HepG2 (cell line): Measurements from ENCODE around the gene VPS52. TPM values are rescaled to one million over a fixed set of nuclear protein-coding genes. Genes with fewer than 3 reads are reported as not detected.
A peak's percentile ranks its signal among the peaks of the same experiment; 100 is the strongest.

ENCODE experiments used
- CSRNP2 ChIP-seq: sonication (generic); formaldehyde crosslinking; conservative IDR thresholded peaks from 2 replicates; pipeline ENCODE4 v1.8.0; 2022; ENCODE audit warnings: low read depth, missing genetic modification reagents
- DPF2 ChIP-seq: sonication (generic); formaldehyde crosslinking; IDR thresholded peaks from 2 replicates; pipeline ENCODE4 v1.4.0; 2020; ENCODE audit warnings: mild to moderate bottlenecking, low read depth, missing genetic modification reagents, borderline replicate concordance
- HINFP ChIP-seq: sonication (generic); formaldehyde crosslinking; IDR thresholded peaks from 2 replicates; pipeline ENCODE4 v1.4.0; 2020; ENCODE audit warnings: low read depth, mild to moderate bottlenecking, missing genetic modification reagents
- KDM6A ChIP-seq: IDR thresholded peaks from 2 replicates; pipeline ENCODE4 v1.6.1; 2016; ENCODE audit warnings: low read depth
- KLF12 ChIP-seq: sonication (generic); formaldehyde crosslinking; IDR thresholded peaks from 2 replicates; pipeline ENCODE4 v1.4.0; 2020; ENCODE audit warnings: missing genetic modification reagents, borderline replicate concordance
- MED13 ChIP-seq: sonication (generic); formaldehyde crosslinking; IDR thresholded peaks from 2 replicates; pipeline ENCODE4 v1.5.0; 2020; ENCODE audit warnings: missing genetic modification reagents
- MXD4 ChIP-seq: IDR thresholded peaks from 2 replicates; pipeline ENCODE4 v1.6.1; 2016; ENCODE audit warnings: mild to moderate bottlenecking, missing biosample characterization, missing genetic modification reagents
- PHB2 ChIP-seq: fragments of 450-650 bp; IDR thresholded peaks from 2 replicates; pipeline ENCODE4 v1.6.1; 2018; ENCODE audit not compliant: partially characterized antibody
- POGK ChIP-seq: sonication (generic); formaldehyde crosslinking; conservative IDR thresholded peaks from 2 replicates; pipeline ENCODE4 v1.8.0; 2022; ENCODE audit warnings: mild to moderate bottlenecking, moderate library complexity, missing genetic modification reagents
- RFXAP ChIP-seq: sonication (generic); formaldehyde crosslinking; IDR thresholded peaks from 2 replicates; pipeline ENCODE4 v1.4.0; 2020; ENCODE audit warnings: missing genetic modification reagents, borderline replicate concordance
- SIX1 ChIP-seq: sonication (generic); formaldehyde crosslinking; IDR thresholded peaks from 2 replicates; pipeline ENCODE4 v1.4.0; 2020; ENCODE audit warnings: missing genetic modification reagents, borderline replicate concordance
- ZNF460 ChIP-seq: sonication (generic); formaldehyde crosslinking; IDR thresholded peaks from 2 replicates; pipeline ENCODE4 v1.5.1; 2020; ENCODE audit warnings: missing genetic modification reagents, mild to moderate bottlenecking, borderline replicate concordance
- ZNF598 ChIP-seq: sonication (generic); formaldehyde crosslinking; IDR thresholded peaks from 2 replicates; pipeline ENCODE4 v1.5.1; 2020; ENCODE audit warnings: mild to moderate bottlenecking, missing genetic modification reagents, borderline replicate concordance
- ZNF780A ChIP-seq: sonication (generic); formaldehyde crosslinking; IDR thresholded peaks from 2 replicates; pipeline ENCODE4 v1.8.0; 2022; ENCODE audit warnings: mild to moderate bottlenecking, missing genetic modification reagents, moderate library complexity
- polyA plus RNA-seq, 8 experiments: library from polyadenylated mRNA; depleted of rRNA in 3 of 8; stranded (reverse) in 7 of 8; unstranded in 1 of 8; fragments of >200 nt; fragmentation: Illumina TruSeq in 4 of 8; extraction: Trizol in 4 of 8; gene quantifications; 2 replicates each; pipeline versions ENCODE4 v1.2.1 to v1.2.3, GENCODE V29; 2011 to 2016; ENCODE audit warnings: low read depth in 4 of 8, missing spikeins in 1 of 8, mixed read lengths in 1 of 8; ENCODE audit not compliant: insufficient read depth in 1 of 8
- total RNA-seq, 5 experiments: library from RNA; depleted of rRNA; stranded (reverse); fragments of >200 nt; fragmentation: Illumina TruSeq; extraction: Trizol; gene quantifications; 2 replicates each; pipeline ENCODE4 v1.2.3, GENCODE V29; 2016; ENCODE audit warnings: low read depth in 1 of 5
- TF ChIP-seq, protein P1 (sequence below): sonication (generic); formaldehyde crosslinking; IDR thresholded peaks from 2 replicates; pipeline ENCODE4 v1.4.0; 2020; ENCODE audit warnings: missing genetic modification reagents, borderline replicate concordance
- TF ChIP-seq, protein P2 (sequence below): sonication (generic); formaldehyde crosslinking; IDR thresholded peaks from 2 replicates; pipeline ENCODE4 v1.4.0; 2020; ENCODE audit warnings: mild to moderate bottlenecking, missing genetic modification reagents
- TF ChIP-seq, protein P3 (sequence below): sonication (generic); formaldehyde crosslinking; IDR thresholded peaks from 2 replicates; pipeline ENCODE4 v1.5.0; 2020; ENCODE audit warnings: mild to moderate bottlenecking, missing genetic modification reagents

VPS52 gene
- total and polyA plus RNA-seq, 2 of the 13 experiments (the other 11 are each of a cell fraction or from before 2014, with no cell fraction given): 48.9 to 85.5 TPM

GRCh38 chr6:33248932-33249731 lies 22.5 kb downstream of the VPS52 start (continued):
- TF ChIP-seq, protein P1, sequence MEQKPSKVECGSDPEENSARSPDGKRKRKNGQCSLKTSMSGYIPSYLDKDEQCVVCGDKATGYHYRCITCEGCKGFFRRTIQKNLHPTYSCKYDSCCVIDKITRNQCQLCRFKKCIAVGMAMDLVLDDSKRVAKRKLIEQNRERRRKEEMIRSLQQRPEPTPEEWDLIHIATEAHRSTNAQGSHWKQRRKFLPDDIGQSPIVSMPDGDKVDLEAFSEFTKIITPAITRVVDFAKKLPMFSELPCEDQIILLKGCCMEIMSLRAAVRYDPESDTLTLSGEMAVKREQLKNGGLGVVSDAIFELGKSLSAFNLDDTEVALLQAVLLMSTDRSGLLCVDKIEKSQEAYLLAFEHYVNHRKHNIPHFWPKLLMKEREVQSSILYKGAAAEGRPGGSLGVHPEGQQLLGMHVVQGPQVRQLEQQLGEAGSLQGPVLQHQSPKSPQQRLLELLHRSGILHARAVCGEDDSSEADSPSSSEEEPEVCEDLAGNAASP (CRISPR knock-in tag): peak; percentile 100
- peak; percentile 24; the same call in 1 of the 2 replicates for TF ChIP-seq ZNF598 (CRISPR knock-in tag)
- TF ChIP-seq PHB2: no peak
- no peak for TF ChIP-seq KLF12 (CRISPR knock-in tag)
- TF ChIP-seq MED13 (CRISPR knock-in tag): peak; percentile 87
- 0 out of 2 replicates have a peak, but pooled peaks have one; percentile 60 for TF ChIP-seq RFXAP (CRISPR knock-in tag)
- no peak; the same call in none of the 2 replicates for TF ChIP-seq KDM6A (CRISPR knock-in tag)
- TF ChIP-seq ZNF780A (CRISPR knock-in tag): no peak
- 0 out of 2 replicates have a peak, but pooled peaks have one; percentile 28 for TF ChIP-seq DPF2
- peak; percentile 62 for TF ChIP-seq HINFP (CRISPR knock-in tag)
- TF ChIP-seq SIX1 (CRISPR knock-in tag): peak; percentile 58; the same call in 1 of the 2 replicates
- TF ChIP-seq, protein P2, sequence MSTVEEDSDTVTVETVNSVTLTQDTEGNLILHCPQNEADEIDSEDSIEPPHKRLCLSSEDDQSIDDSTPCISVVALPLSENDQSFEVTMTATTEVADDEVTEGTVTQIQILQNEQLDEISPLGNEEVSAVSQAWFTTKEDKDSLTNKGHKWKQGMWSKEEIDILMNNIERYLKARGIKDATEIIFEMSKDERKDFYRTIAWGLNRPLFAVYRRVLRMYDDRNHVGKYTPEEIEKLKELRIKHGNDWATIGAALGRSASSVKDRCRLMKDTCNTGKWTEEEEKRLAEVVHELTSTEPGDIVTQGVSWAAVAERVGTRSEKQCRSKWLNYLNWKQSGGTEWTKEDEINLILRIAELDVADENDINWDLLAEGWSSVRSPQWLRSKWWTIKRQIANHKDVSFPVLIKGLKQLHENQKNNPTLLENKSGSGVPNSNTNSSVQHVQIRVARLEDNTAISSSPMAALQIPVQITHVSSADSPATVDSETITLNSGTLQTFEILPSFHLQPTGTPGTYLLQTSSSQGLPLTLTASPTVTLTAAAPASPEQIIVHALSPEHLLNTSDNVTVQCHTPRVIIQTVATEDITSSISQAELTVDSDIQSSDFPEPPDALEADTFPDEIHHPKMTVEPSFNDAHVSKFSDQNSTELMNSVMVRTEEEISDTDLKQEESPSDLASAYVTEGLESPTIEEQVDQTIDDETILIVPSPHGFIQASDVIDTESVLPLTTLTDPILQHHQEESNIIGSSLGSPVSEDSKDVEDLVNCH (CRISPR knock-in tag): no peak
- TF ChIP-seq CSRNP2 (CRISPR knock-in tag): no peak
- peak; percentile 39; the same call in 1 of the 2 replicates for TF ChIP-seq POGK (CRISPR knock-in tag)
- TF ChIP-seq, protein P3, sequence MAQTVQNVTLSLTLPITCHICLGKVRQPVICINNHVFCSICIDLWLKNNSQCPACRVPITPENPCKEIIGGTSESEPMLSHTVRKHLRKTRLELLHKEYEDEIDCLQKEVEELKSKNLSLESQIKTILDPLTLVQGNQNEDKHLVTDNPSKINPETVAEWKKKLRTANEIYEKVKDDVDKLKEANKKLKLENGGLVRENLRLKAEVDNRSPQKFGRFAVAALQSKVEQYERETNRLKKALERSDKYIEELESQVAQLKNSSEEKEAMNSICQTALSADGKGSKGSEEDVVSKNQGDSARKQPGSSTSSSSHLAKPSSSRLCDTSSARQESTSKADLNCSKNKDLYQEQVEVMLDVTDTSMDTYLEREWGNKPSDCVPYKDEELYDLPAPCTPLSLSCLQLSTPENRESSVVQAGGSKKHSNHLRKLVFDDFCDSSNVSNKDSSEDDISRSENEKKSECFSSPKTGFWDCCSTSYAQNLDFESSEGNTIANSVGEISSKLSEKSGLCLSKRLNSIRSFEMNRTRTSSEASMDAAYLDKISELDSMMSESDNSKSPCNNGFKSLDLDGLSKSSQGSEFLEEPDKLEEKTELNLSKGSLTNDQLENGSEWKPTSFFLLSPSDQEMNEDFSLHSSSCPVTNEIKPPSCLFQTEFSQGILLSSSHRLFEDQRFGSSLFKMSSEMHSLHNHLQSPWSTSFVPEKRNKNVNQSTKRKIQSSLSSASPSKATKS: no peak
- TF ChIP-seq MXD4: peak; percentile 64; the same call in 1 of the 2 replicates
- no peak for TF ChIP-seq ZNF460 (CRISPR knock-in tag)
